GM10847 (cell line): Measurements from ENCODE around the gene ZNF644.

Experiments used
- POLR2A ChIP-seq: IDR thresholded peaks from 2 replicates; pipeline ENCODE4 v1.6.1; 2011; ENCODE audit not compliant: insufficient read length; ENCODE audit errors: extremely low read depth

ZNF644 gene

DNA sequence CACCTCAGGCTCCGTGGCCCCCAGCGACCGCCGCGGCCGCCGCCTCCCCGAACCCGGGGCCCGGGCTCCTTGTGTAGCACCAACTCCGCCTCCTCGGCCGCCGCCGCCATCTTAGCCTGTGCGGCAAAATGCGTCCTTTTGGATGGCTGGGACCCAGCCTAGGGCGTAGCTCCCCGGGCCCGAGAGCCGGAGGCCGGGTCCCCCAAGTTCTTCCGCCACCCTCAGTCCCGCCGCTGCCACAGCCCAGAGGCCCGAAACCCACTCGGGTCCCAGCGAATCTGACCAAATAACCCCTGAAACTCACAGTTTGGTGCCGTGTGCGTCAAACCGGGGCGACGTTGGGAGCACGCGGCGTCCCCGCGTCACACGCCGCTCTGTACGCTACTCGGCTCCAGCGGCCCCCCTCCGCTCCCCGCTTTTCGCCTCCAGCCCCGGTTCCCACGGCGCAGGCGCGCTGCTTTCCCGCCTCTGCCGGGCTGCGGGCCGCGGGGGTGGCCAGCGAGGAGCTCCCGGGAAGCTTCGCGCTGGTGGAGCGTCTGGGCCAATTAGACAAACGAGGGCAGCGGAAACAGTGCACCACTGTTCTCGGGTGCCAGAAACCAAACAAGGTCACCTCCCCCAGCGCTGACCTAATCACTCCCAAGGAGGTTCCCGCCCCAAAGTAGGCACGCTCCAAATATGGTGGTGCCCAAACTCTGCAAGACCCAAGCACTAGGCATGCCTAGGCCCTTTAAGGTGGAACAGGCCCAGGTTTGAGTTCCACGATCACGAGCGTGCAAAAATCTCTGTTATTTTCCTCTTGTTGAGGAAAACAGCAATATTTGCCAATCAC lies at the start of gene ZNF644:
TSS of gene ZNF644 (minus strand) at position 350 of the 832 bp plus-strand sequence. CDS start 39,682 bp downstream, outside the sequence.
- peak; percentile 79 for TF ChIP-seq POLR2A

DNA sequence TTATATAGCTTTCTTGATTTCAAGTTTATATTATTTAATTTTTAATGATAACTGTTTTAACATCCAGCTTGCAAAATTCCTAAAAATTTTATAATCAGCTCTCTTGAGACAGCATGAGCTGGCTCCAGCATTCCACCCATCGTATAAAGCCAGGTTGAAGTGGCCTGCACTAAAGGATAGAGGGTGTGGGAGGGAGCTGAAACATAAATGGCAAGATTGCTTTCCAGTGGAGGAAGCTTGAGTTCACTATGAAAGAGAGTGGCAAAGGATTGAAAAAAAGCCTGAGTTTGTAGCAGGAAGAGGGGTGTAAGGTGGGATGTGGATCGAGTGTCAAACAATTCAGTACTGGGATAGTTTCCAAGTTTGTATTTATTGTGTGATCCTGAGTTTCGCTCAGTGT lies 48.5 kb upstream of the ZNF644 start:
- TF ChIP-seq POLR2A = no peak

DNA sequence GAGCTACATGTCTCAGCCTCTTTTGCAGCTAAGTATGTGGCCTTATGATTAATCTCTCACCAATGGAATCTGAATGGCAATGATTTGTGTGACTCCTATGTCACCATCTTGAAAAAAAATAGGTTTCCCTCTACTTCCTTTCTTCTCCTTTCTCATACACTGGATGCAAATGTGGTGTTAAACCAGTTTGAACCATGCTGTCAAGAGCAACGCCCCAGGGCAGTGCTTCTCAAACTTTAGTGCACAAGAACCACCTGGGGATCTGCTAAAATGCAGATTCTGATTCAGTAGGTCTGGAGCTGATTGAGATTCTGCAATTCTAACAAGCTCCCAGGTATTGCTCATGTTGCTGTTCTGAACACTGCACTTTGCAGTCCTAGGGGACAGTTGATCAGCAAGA lies 44.7 kb upstream of the ZNF644 start:
- TF ChIP-seq POLR2A = no peak

- no peak for TF ChIP-seq POLR2A
Observed at GRCh38 chr1:91065337-91065736, 43.5 kb upstream of the ZNF644 start.

DNA sequence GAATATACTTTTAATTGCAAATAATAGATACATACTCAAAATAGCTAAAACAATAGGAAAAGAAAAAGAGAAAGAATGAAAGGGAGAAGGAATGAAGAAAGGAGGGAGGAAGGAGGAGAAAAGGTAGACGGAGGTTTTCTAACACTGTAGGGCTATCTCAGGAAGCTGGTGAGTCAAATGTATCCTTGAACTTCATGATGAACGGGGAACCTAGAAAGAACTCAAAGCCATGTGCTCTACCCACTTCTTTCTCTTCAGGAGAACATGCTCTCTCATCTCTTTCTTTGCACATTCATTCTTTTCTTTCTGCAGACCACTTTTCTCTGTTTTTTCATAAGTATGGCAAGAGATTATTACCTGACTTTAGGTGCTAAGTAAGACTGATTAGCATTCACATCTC lies 37.3 kb upstream of the ZNF644 start:
- TF ChIP-seq POLR2A = no peak

DNA sequence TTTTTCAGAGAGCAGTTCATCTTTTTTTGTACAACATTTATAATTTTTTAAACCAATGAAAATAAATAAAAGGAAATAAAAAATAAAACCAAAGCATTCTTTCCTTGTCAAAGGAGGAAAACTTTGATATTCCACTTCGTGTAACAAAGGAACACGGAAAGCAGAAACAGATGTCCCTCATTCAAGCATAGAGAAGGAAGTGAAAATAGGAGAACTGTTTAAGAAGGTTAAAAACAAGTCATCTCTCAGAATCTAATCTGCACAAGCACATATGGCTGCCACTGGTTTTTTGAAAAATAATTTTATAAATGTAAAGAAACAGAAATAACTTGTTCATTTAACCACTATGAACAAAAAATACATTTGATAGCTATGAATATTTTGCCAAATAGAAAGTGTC lies 35.9 kb upstream of the ZNF644 start:
- no peak for TF ChIP-seq POLR2A

- TF ChIP-seq POLR2A = no peak
Observed at GRCh38 chr1:91054780-91055481, 33.1 kb upstream of the ZNF644 start.

DNA sequence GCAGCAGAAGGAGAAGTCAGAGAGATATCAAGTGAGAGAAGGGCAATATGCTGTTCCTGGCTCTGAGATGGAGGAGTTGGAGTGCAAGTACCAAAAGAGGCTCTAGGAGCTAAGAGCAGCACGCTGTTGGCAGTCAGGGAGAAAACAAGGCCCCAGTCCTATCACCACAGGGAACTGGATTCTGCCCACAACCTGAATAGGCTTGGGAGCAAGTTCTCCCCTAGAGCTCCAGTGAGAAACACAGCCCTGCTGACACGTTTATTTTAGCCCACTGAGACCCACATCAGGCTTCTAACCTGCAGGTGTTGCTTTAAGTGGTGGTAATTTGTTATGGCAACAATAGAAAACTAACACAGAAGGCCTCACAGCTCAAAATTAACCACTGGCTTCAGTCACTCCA lies 31.8 kb upstream of the ZNF644 start:
- no peak for TF ChIP-seq POLR2A

DNA sequence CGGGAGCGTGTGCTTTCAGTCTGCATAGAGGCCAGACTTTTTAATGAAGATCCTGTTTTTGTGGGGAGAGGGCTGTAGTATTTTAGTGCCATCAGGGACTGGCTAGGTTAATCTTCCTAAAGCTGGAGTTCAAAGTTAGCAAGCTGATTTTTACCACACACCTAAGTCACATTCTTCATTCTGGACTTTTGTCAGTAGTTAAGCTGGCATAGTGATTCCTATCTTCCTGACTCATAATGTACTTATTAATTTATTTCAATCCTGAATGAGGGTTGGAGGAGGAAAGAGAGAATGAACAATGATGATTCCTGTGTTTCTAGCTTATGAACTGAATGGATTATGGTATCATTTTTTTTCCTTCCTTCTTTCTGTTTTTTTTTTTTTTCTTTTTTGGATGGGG lies 24.9 kb upstream of the ZNF644 start:
- TF ChIP-seq POLR2A = no peak

DNA sequence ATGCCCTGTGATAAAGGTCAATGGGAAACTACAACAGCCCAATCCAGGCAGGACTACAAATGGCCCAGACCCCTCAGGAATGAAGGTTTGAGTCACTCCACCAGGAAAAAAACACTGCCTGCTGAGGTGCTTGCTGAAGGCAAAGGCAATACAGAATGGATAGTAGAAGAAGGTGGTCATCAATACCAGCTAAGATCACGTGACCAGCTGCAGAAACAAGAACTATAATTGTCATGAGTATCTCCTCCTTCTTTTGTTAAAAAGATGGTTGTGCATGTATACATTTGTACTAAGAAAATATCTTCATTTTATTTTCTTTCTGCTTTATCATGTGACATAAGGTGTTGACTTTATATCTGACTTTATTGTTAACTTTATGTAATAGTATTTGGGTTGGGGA lies 23.4 kb upstream of the ZNF644 start:
- no peak for TF ChIP-seq POLR2A

GRCh38 chr1:91038582-91038981 lies 16.7 kb upstream of the ZNF644 start:
- no peak for TF ChIP-seq POLR2A

- TF ChIP-seq POLR2A = no peak
Observed at GRCh38 chr1:91036894-91037829, 15.3 kb upstream of the ZNF644 start.

GRCh38 chr1:91032349-91032748 lies 10.5 kb upstream of the ZNF644 start:
- no peak for TF ChIP-seq POLR2A

- no peak for TF ChIP-seq POLR2A
Observed at GRCh38 chr1:91031081-91031480, 9.2 kb upstream of the ZNF644 start.

- TF ChIP-seq POLR2A = no peak
Observed at GRCh38 chr1:91026777-91027176, 4.9 kb upstream of the ZNF644 start.
